ENCODE results near the gene SHC2. TPM values are rescaled to one million over a fixed set of nuclear protein-coding genes. Genes with fewer than 3 reads are reported as not detected.

The SHC2 gene
- total and polyA plus RNA-seq, 2 experiments from 2014 or later, result 2.2 to 4.6 TPM

DNA sequence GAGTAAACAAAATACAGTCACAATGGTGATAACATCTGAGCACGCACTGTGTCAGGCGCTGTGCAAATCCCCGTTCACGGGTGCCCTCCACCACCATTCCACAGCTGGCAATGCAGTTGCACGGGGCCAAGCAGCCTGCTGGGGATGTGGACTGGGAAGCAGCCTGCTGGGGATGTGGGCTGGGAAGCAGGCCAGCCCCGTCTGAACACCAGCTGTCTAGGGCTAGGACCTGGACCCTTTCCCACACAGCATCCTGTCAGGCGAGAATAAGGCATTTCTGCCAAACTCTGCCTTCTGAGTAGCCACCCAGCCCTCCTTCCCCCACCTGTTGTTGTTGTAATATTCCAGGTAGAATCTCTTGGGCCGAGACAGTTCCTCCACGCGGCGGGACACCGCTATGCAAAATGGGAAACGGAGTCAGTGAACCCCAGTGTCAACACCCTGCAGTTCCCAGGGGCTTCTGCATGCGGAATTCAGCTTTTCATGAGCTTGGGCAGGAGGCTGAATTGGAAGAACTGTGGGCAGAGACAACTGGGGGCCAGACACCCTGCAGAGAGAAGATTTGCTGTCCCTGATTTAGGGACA, 88.4 kb downstream of the SHC2 start:
- Histone ChIP-seq H3F3A (replicated peaks; ENCODE audit: low read depth) (no peaks in the 10 kb centered on the region), H3K4me2 (no peak overlapping the region), H3K27ac (ENCODE audit: low read depth) (no peak overlapping the region), H3K4me1 (ENCODE audit: insufficient read depth) (no peaks in the 10 kb centered on the region), H3K79me2 (replicated peaks; ENCODE audit: insufficient read depth) (no peaks in the 10 kb centered on the region), H3K9me2 (ENCODE audit: insufficient read depth) (no peaks in the 10 kb centered on the region), H4K20me1 (replicated peaks; ENCODE audit: insufficient read depth) (no peaks in the 10 kb centered on the region), H2AFZ (no peak overlapping the region), H3K27me3 (ENCODE audit: insufficient read depth) (no peaks in the 10 kb centered on the region), H3K36me3 (ENCODE audit: insufficient read depth) (no peaks in the 10 kb centered on the region), H3K4me3 (no peak overlapping the region)
- H3K4me3 Mint-ChIP-seq, result no peak overlapping the region
- TF ChIP-seq STAT1 (IDR thresholded peaks at IDR 0.05; ENCODE audit: unreplicated experiment) (no peak), NANOG (IDR thresholded peaks at IDR 0.05; ENCODE audit: borderline replicate concordance) (no peak), ZNF331 (CRISPR knock-in tag; IDR thresholded peaks at IDR 0.05; ENCODE audit: low read depth) (no peak), EZH2phosphoT487 (IDR thresholded peaks at IDR 0.05; ENCODE audit: unreplicated experiment) (no peak), CREB1 (CRISPR knock-in tag; IDR thresholded peaks at IDR 0.05; ENCODE audit: low read depth) (no peak), EZH2 (IDR thresholded peaks at IDR 0.05; ENCODE audit: low read depth, unreplicated experiment) (no peak), POLR2AphosphoS5 (IDR thresholded peaks at IDR 0.05; ENCODE audit: low read depth) (no peak), ZNF114 (CRISPR knock-in tag; IDR thresholded peaks at IDR 0.05) (no peak), JUNB (IDR thresholded peaks at IDR 0.05; ENCODE audit: unreplicated experiment) (no peak), REST (IDR thresholded peaks at IDR 0.05; ENCODE audit: unreplicated experiment) (no peak)
- TF ChIP-seq, protein P1, sequence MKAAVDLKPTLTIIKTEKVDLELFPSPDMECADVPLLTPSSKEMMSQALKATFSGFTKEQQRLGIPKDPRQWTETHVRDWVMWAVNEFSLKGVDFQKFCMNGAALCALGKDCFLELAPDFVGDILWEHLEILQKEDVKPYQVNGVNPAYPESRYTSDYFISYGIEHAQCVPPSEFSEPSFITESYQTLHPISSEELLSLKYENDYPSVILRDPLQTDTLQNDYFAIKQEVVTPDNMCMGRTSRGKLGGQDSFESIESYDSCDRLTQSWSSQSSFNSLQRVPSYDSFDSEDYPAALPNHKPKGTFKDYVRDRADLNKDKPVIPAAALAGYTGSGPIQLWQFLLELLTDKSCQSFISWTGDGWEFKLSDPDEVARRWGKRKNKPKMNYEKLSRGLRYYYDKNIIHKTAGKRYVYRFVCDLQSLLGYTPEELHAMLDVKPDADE (IDR thresholded peaks at IDR 0.05), result no peak
- TF ChIP-seq, protein P2, sequence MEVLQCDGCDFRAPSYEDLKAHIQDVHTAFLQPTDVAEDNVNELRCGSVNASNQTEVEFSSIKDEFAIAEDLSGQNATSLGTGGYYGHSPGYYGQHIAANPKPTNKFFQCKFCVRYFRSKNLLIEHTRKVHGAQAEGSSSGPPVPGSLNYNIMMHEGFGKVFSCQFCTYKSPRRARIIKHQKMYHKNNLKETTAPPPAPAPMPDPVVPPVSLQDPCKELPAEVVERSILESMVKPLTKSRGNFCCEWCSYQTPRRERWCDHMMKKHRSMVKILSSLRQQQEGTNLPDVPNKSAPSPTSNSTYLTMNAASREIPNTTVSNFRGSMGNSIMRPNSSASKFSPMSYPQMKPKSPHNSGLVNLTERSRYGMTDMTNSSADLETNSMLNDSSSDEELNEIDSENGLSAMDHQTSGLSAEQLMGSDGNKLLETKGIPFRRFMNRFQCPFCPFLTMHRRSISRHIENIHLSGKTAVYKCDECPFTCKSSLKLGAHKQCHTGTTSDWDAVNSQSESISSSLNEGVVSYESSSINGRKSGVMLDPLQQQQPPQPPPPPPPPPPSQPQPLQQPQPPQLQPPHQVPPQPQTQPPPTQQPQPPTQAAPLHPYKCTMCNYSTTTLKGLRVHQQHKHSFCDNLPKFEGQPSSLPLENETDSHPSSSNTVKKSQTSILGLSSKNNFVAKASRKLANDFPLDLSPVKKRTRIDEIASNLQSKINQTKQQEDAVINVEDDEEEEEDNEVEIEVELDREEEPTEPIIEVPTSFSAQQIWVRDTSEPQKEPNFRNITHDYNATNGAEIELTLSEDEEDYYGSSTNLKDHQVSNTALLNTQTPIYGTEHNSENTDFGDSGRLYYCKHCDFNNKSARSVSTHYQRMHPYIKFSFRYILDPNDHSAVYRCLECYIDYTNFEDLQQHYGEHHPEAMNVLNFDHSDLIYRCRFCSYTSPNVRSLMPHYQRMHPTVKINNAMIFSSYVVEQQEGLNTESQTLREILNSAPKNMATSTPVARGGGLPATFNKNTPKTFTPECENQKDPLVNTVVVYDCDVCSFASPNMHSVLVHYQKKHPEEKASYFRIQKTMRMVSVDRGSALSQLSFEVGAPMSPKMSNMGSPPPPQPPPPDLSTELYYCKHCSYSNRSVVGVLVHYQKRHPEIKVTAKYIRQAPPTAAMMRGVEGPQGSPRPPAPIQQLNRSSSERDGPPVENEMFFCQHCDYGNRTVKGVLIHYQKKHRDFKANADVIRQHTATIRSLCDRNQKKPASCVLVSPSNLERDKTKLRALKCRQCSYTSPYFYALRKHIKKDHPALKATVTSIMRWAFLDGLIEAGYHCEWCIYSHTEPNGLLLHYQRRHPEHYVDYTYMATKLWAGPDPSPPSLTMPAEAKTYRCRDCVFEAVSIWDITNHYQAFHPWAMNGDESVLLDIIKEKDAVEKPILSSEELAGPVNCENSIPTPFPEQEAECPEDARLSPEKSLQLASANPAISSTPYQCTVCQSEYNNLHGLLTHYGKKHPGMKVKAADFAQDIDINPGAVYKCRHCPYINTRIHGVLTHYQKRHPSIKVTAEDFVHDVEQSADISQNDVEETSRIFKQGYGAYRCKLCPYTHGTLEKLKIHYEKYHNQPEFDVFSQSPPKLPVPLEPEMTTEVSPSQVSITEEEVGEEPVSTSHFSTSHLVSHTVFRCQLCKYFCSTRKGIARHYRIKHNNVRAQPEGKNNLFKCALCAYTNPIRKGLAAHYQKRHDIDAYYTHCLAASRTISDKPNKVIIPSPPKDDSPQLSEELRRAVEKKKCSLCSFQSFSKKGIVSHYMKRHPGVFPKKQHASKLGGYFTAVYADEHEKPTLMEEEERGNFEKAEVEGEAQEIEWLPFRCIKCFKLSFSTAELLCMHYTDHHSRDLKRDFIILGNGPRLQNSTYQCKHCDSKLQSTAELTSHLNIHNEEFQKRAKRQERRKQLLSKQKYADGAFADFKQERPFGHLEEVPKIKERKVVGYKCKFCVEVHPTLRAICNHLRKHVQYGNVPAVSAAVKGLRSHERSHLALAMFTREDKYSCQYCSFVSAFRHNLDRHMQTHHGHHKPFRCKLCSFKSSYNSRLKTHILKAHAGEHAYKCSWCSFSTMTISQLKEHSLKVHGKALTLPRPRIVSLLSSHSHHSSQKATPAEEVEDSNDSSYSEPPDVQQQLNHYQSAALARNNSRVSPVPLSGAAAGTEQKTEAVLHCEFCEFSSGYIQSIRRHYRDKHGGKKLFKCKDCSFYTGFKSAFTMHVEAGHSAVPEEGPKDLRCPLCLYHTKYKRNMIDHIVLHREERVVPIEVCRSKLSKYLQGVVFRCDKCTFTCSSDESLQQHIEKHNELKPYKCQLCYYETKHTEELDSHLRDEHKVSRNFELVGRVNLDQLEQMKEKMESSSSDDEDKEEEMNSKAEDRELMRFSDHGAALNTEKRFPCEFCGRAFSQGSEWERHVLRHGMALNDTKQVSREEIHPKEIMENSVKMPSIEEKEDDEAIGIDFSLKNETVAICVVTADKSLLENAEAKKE (CRISPR knock-in tag; IDR thresholded peaks at IDR 0.05), result no peak
- peaks cover 13% of the 10 kb centered on the region for H3K27me3 Mint-ChIP-seq (ENCODE audit: insufficient read depth, low read depth, poor library complexity)
- H3K36me3 Mint-ChIP-seq (ENCODE audit: low read depth), result peaks cover 6% of the 10 kb centered on the region; the same call in 1 of the 3 replicates
- DNase-seq (ENCODE audit: low spot score) (no peak), ATAC-seq (no peak)
- H3K9me3 Mint-ChIP-seq, result peaks cover 15% of the 10 kb centered on the region; the same call in 2 of the 3 replicates
- no peaks in the 10 kb centered on the region; the same call in 2 of the 3 replicates for H3K4me1 Mint-ChIP-seq
- H3K27ac Mint-ChIP-seq, result no peak overlapping the region

Data from GM23338 (cell line).